Cardiac fibroblast (primary cell): ENCODE data around the gene LINGO1.
A peak's percentile ranks its signal among the peaks of the same experiment; 100 is the strongest.

Experiments
- DNase-seq, 2 donors: peaks; one replicate each; pipeline versions ENCODE4 v3.0.0 to v3.0.0-alpha.2; 2010; ENCODE audit warnings: low read depth in 2 of 2
- H3K4me3 ChIP-seq, 2 donors: replicated peaks in 1 of 2; 1 replicate in 1 of 2; 2 replicates in 1 of 2; pipeline ENCODE4 v1.5.1; 2011; ENCODE audit warnings: low read depth in 2 of 2, low read length in 2 of 2, mild to moderate bottlenecking in 2 of 2, moderate library complexity in 1 of 2
- CTCF ChIP-seq: IDR thresholded peaks from one replicate; pipeline ENCODE4 v1.5.1; 2011; ENCODE audit warnings: low read depth, mild to moderate bottlenecking, low read length, inconsistent platforms

LINGO1 gene

GRCh38 chr15:77640615-77641014 is 7.9 kb upstream of the LINGO1 start:
- no peak for TF ChIP-seq CTCF

DNA sequence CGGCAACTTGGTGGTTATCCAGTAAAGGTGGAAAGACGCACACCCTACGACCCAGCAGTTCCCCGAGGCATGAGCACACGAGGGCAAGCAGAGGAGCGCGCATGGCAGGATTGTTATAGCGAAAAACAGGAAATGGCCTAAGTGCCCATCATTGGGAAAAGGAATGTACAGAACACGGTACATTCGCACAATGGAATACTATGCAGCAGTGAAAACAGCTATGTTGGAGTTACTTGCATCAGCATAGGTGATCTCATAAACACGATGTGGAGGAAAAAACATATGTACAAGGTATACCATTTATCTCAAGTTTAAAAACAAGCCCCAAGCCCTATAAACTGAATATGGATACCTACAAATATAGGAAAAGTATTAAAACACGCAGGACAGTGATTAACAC is 6.7 kb upstream of the LINGO1 start:
- H3K4me3 ChIP-seq = no peak overlapping the region
- TF ChIP-seq CTCF = no peak
- DNase-seq = no peak

More at GRCh38 chr15:77640615-77641014, 7.9 kb upstream of the LINGO1 start:
- no peak for DNase-seq
- no peak overlapping the region for H3K4me3 ChIP-seq

DNA sequence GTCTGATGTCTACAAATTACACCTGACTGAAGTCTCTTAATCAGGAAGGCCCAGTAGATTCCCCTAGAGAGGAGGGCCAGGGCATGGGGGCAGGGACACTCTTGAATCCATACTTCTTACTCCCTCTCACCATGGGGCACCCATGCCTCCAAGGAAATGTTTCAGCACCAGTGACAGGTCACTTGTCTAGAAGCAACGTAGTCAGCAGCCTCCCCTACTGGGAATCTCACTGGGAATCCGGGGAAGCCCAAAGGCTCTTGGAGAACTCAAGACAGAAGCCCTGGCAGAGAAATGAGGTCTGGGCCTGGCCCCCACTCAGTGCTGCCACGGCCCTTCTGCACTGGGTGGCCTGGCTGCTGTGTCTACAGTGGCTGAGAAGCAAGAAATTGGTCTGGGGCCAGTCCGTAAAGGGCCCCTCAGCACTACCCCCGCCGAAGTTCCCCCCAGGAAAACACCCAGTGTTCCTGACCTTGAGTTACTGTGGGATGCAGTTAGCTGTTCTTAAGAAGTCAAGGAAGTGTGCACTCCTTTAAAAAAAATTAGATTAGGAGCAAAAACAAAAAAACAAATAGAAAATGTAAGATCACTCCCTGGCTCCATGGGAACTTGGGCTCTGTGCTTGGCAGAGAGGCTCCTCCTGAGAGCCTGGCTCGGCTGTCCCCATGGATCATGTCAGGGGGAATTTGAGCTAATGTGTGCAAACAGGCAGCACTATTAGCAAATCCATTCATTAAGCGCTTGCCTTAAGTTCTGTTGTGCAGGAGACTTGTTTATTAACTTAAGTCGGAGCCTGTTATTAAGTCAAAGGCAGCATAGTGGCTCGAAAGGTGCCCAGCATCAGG is 5.4 kb upstream of the LINGO1 start:
- no peak for DNase-seq
- no peak for TF ChIP-seq CTCF
- no peak overlapping the region for H3K4me3 ChIP-seq

GRCh38 chr15:77636209-77636608 is 3.5 kb upstream of the LINGO1 start:
- no peak overlapping the region for H3K4me3 ChIP-seq
- no peak for DNase-seq
- no peak for TF ChIP-seq CTCF

DNA sequence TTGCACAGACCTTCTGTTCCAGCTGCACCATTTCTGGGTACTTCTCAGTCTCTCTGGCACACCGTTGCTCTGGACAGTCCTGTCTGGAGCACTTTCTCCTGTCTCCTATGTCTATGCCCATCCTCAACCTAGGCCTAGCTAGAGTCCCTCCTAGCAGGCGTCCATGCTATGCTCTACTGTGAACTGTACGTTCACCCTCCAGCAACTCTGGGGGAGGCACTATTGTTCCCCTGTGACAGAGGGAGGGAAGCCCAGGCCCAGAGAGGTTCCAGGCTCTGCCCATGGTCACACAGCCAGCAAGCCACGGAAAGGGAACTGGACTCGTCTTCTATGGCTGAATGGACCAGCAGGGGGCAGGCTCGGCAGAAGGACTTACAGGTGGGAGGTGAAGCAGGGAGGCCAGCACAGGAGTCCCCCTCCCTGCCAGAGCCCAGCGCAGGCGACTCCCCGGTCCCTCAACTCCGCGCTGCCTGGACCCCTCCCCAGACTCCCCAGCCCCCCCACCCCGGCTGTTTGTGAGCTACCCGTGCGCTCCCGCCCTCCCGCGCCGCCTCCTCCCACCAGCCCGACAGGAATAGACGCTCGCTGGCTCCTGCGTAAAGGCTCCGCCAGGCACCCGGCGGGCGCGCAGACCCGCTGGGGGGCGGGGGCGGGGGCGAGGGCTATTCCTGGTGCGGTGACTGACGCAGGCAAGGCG is 1.7 kb upstream of the LINGO1 start:
- peak; percentile 63 to 75 for DNase-seq
- peak; percentile 66 for TF ChIP-seq CTCF
- H3K4me3 ChIP-seq = no peak overlapping the region

DNA sequence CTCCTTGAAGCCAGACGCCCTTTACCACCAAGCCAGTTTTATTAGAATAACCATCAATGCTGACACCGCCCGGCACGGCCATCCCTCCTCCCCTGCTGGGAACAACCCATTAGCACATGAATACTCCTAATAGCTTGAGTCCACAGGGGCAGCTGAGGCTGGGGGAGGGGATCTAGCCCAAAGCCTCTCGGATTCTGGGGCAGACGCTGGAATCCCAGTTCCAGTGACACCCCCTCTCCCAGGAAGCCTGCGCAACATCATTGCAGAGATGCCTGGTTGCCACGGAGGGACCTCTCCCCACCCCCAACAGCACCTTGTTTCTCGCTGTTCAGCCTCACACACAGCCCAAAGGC is 1.2 kb upstream of the LINGO1 start:
- no peak for TF ChIP-seq CTCF
- DNase-seq = no peak
- no peak overlapping the region for H3K4me3 ChIP-seq
